Psoas muscle (tissue), 8 donors: ENCODE data around the gene LUC7L2. TPM values are rescaled to one million over a fixed set of nuclear protein-coding genes. Genes with fewer than 3 reads are reported as not detected.
"Not testable (repeated sequence)": the region's sequence is repeated elsewhere in the genome, so short reads cannot be mapped to it uniquely, and the experiment has no call there.

ENCODE experiments used
- ATAC-seq, 4 donors: fragments of 200-7000 bp; cut with Tn5 transposase; one replicate each; pipeline ENCODE4 v1.9.1; 2020; ENCODE audit warnings: moderate library complexity in 3 of 4, mild to moderate bottlenecking in 2 of 4
- DNase-seq, 2 donors: peaks; one replicate each; pipeline ENCODE4 v3.0.0-alpha.2; 2020
- H3K27ac ChIP-seq: fragments of 200-600 bp; one replicate; pipeline ENCODE4 v1.8.0; 2022
- H3K27me3 ChIP-seq, 3 donors: fragments of 200-600 bp in 1 of 3; one replicate each; pipeline versions ENCODE4 v1.6.1 to v1.8.0; 2013 to 2022; ENCODE audit warnings: low read length in 2 of 3, mild to moderate bottlenecking in 2 of 3, moderate library complexity in 1 of 3; ENCODE audit not compliant: insufficient read depth in 3 of 3
- H3K36me3 ChIP-seq, 2 donors: fragments of 200-600 bp in 1 of 2; one replicate each; pipeline versions ENCODE4 v1.6.1 to v1.8.0; 2013 to 2022; ENCODE audit warnings: low read depth in 1 of 2, mild to moderate bottlenecking in 1 of 2, moderate library complexity in 1 of 2; ENCODE audit not compliant: insufficient read depth in 1 of 2
- H3K4me1 ChIP-seq: fragments of 200-600 bp; one replicate; pipeline ENCODE4 v1.8.0; 2022
- H3K4me3 ChIP-seq: fragments of 200-600 bp; one replicate; pipeline ENCODE4 v1.8.0; 2022; ENCODE audit warnings: mild to moderate bottlenecking
- H3K9me3 ChIP-seq: fragments of 200-600 bp; one replicate; pipeline ENCODE4 v1.8.0; 2022
- CTCF ChIP-seq: fragments of 200-600 bp; IDR thresholded peaks from one replicate; pipeline ENCODE4 v1.8.0; 2022; ENCODE audit warnings: antibody characterized with exemption
- WGBS, 3 donors: extraction: QIAGEN DNeasy Blood & Tissue Kit; methylation state at CpG; one replicate each; pipeline versions ENCODE4 v1.1.6 to v1.1.7; 2013; 5-methylcytosine and 5-hydroxymethylcytosine counted together
- intact Hi-C, 2 donors: fragments of 100-400 bp; cut with DNase I; formaldehyde crosslinking; loops; one replicate each; pipeline versions ENCODE4 v1.11.0 to v1.14.2; 2022
- polyA plus RNA-seq, 3 donors: library from polyadenylated mRNA; stranded (reverse); fragments of 200-250 nt; gene quantifications; one replicate each; pipeline ENCODE4 v1.2.3, GENCODE V29; 2013
- total RNA-seq, 4 donors: library from RNA; stranded (reverse); fragmentation: NEBNext Ultra II Directional in 2 of 4; extraction: Animal tissue kit (Norgen Biotek cat#: 25700) in 2 of 4; gene quantifications; one replicate each; pipeline versions ENCODE4 v1.2.1 to v1.2.4, GENCODE V29; 2021 to 2023
- donor health status: healthy with polysubstance abuse.
- donor health status: DM: no; HTN: no; CAD: no; lungs with moderate emphysema.
- donor health status: Bipolar disorder and iron deficiency.
- donor health status: healthy.
- donor health status: DM: yes; HTN: yes; CAD: no.
- donor health status: DM: no; HTN: no; CAD: no.
- donor health status: DM: no; HTN: no; CAD: no.
- donor health status: DM: yes; HTN: yes; CAD: no.

Gene LUC7L2
- total and polyA plus RNA-seq, 7 donors, result 41.6 to 82.3 (median 47.8) TPM

- peaks cover 0 to 24% of the 10 kb centered on the region in 2 donors for H3K36me3 ChIP-seq
- 84 to 91% (median 88%) methylated on average over 7 of the region's 7 CpGs for WGBS, 3 donors
- ATAC-seq, result no peak
- no peak for TF ChIP-seq CTCF
- H3K27ac ChIP-seq, result no peak overlapping the region
- H3K4me3 ChIP-seq, result no peak overlapping the region
- H3K27me3 ChIP-seq, result no peaks in the 10 kb centered on the region
- no peaks in the 10 kb centered on the region for H3K9me3 ChIP-seq
- intact Hi-C loops, result no loop called here
- H3K4me1 ChIP-seq, result peaks cover 16% of the 10 kb centered on the region
- no peak for DNase-seq
Measured at GRCh38 chr7:139427788-139428187, 68.1 kb downstream of the LUC7L2 start.

DNA sequence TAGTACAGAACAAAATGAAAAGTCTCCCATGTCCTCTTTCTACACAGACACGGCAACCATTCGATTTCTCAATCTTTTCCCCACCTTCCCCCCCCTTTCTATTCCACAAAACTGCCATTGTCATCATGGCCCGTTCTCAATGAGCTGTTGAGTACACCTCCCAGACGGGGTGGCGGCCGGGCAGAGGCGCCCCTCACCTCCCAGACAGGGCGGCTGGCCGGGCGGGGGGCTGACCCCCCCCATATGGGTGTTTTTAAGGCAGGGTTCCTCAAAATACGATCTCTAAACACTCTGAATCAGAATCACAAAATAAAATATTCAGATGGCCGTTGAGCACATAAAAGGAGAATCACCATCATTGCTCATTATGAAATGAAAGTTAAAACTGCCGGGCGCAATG, 70.0 kb downstream of the LUC7L2 start:
- H3K4me3 ChIP-seq, H3K27ac ChIP-seq, H3K9me3 ChIP-seq, DNase-seq, H3K27me3 ChIP-seq, intact Hi-C loops, H3K36me3 ChIP-seq, ATAC-seq: not testable (repeated sequence)
- peaks cover 27% of the 10 kb centered on the region for H3K4me1 ChIP-seq
- 91 to 95% (median 94%) methylated on average over 14 of the region's 14 CpGs for WGBS, 3 donors

DNA sequence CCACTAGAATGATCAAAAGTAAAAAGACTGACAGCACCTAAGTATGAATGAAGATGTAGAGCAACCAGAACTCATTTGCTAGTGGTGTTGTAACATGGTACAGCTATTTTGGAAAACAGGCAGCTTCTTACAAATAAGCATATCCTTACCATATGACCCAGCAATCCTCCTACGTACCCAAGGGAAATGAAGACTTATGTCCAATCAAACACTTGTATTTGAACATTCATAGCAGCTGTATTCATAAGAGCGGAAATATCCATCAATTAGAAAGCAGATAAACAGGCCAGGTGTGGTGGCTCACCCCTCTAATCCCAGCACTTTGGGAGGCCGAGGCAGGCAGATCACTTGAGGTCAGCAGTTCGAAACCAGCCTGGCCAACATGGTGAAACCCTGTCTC, 70.7 kb downstream of the LUC7L2 start:
- TF ChIP-seq CTCF, result no peak
- intact Hi-C loops, result no loop called here

GRCh38 chr7:139431010-139431409, 71.3 kb downstream of the LUC7L2 start:
- Histone ChIP-seq H3K9me3 (no peaks in the 10 kb centered on the region), H3K4me1 (peaks cover 27% of the 10 kb centered on the region), H3K27ac (peak overlapping the region; percentile 28), H3K4me3 (no peak overlapping the region), H3K27me3 (no peaks in the 10 kb centered on the region), H3K36me3 (peaks cover 0 to 7% of the 10 kb centered on the region in 2 donors)
- intact Hi-C loops, result no loop called here
- no peak for DNase-seq
- TF ChIP-seq CTCF, result no peak
- ATAC-seq, result peak in 2 of 4 donors; percentile 18 to 26
- 38 to 71% (median 50%) methylated on average over 2 of the region's 2 CpGs for WGBS, 3 donors

More for the DNA sequence above, 70.7 kb downstream of the LUC7L2 start:
- ATAC-seq, result no peak
- 60 to 83% (median 73%) methylated on average over 4 of the region's 4 CpGs for WGBS, 3 donors
- Histone ChIP-seq H3K36me3 (peaks cover 0 to 7% of the 10 kb centered on the region in 2 donors), H3K27ac (no peak overlapping the region), H3K27me3 (no peaks in the 10 kb centered on the region), H3K9me3 (no peaks in the 10 kb centered on the region), H3K4me1 (peaks cover 27% of the 10 kb centered on the region), H3K4me3 (no peak overlapping the region)
- no peak for DNase-seq

DNA sequence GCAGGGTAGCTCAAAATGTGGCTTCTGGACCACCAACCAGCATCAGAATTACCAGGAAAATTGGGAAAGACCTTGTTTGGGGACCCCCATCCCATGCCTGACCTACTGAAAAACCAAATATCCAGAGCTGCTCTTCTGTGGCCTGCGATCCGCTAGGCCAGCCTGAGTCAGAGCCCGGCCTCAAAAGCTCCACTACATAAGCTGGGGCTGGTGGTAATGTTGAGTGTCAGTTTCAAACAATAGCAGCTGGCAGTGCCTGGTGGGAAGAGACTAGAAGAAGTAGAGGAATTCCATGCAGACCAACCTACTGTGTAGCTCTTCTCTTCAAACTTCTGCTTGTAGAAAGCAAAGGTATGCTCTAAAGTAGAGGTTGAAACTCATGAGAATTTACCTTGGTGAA, 71.8 kb downstream of the LUC7L2 start:
- Histone ChIP-seq H3K36me3 (peaks cover 0 to 7% of the 10 kb centered on the region in 2 donors), H3K27me3 (no peaks in the 10 kb centered on the region), H3K9me3 (no peaks in the 10 kb centered on the region), H3K4me1 (peaks cover 27% of the 10 kb centered on the region), H3K27ac (peak overlapping the region; percentile 28), H3K4me3 (no peak overlapping the region)
- DNase-seq (no peak), ATAC-seq (peak; percentile 40 to 53 (median 47))
- no peak for TF ChIP-seq CTCF
- WGBS, 3 donors, result 83 to 86% (median 84%) methylated on average over 3 of the region's 3 CpGs
- intact Hi-C loops, result no loop called here
